GM19463 (cell line): ENCODE data around the gene CHI3L2.
A peak's percentile ranks its signal among the peaks of the same experiment; 100 is the strongest.

Source experiments
- ATAC-seq: cut with Tn5 transposase; IDR thresholded peaks from one replicate; pipeline ENCODE4 v1.9.1; 2021; ENCODE audit warnings: mild to moderate bottlenecking, moderate library complexity; ENCODE audit not compliant: unreplicated experiment

CHI3L2 gene

DNA sequence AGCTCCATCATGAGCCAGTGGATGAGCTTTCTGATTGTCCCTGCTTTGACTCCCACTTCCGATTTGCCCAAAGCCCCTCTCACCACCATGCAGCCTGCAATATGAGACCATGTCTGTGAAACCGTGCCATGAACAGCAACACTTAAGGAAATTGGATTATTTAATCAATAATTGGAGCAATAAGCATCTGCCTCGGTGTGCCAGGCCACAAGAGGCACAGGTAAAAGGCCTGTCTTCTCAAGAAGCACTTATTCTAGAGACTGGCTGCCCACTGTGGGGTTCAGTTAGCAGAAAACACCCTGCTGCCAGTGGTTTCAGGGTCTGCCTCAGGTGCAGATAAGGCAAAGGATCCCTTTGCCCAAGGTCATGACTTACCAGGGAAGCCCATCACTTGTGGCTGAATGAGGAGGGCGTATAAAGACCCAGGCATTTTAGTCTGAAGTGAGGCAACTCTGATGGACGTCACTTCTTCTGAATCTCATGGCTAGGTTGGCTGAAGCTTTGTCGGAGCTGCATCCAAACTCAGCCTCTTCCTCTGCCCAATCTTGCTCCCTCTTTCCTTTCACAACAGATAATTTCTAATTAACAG, 7.1 kb upstream of the CHI3L2 start:
- ATAC-seq = no peak

DNA sequence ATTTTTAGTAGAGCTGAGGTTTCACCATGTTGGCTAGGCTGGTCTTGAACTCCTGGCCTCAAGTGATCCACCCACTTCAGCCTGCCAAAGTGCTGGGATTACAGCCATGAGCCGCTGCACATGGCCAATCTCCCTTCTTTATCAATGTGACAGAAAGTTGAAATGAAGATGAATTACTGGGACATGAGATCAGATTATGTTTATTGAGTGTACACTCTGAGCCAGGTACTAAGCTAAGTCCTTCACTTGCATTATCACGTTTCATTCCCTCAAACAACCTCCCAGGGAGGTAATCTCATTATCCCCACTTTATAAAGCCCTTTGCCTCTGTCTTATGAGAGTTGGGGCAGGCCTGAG, 6.3 kb upstream of the CHI3L2 start:
- no peak for ATAC-seq

DNA sequence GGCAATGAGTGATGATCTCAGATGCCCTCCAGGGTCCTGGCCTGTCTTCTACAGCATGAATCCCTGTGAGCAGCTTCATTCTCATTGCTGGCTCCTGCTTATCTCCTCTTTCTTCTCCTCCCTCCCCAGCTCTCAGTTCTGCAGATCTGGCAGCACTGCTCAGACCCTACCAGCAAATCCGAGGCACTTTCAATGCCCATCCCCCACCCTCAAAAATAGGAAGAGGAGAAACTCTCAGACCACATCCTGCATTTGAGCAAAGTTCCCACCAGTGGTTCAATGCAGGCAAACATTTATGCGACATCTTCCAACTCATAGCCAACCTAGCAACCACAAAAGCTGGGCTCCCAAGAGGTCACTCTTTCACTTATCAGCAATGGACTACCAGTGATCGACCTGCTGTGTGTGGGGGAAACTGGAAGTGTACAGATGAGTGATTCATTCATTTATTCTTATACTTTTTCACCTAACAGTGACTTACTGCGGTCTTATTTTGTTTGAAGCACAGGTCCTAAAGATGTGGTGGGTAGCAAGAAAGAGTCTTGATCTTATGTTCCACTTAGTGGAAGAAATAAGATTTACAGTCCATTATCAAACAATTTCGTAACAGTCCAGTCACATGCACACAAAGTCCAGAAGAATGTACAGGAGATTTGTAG, 5.8 kb upstream of the CHI3L2 start:
- peak; percentile 62 for ATAC-seq

DNA sequence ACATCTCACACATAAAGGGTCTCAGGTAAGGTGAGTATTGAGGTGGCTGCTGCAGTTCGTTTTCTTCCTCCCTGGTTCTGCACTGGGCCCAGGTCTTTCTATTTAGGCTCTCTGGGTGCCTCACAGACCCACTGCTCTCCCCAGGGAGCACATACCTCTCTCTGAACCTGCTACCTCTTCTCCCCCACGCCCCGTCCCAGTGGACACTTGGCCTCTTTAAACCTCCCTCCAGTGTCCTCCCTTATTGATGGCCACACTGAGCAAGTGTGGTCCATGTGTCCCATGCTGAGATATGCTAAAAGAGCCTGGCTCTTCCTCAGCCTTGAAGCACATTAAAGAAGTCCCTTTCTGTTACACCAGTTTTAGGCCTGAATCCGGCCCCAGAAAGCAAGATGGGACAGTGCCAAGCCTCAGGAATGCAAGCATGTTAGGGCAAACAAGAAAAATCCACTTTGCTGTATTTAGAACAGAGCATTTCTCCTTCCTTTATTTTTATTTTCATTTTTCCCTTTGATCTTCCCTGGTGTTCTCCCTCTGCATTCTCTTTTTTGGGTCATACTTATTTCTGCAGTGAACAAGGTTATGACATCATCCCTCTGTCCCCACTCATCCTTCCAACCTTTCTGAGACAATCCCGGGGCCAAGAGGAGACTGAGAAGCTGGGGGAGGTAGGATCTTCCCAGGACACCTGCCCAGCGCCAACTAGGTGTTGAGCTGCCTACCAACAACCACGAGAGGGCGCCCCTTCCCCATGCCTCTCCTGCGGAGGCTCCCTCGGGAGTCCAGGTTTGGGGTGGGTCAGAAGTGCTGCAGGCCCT, 5.0 kb upstream of the CHI3L2 start:
- ATAC-seq = no peak

DNA sequence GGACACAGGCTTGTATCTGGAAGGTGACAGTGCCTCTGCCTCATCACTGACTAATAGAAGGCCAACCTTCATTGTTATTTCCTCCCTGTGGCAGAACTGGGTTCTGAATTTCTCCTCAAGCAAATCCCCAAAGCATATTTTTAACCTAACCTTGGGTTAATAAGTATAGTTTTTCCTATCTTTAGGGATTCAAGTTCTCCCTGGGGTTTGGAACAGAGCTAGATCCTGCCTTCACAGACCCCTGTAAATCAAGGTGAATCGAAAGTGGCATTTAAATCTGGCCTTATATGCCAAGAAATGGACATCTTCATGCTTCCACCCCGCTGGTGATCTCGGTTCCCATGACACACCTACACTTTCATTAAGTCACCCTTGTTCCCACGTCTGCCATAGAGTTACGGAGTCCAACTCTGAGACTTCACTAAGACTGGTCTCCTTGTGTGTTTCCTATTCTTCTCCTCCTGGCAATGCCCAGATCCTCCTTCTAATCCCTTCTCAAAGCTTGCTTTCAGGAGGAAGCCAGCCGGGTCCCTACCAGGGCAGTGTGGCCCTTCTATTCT, 4.3 kb upstream of the CHI3L2 start:
- no peak for ATAC-seq

DNA sequence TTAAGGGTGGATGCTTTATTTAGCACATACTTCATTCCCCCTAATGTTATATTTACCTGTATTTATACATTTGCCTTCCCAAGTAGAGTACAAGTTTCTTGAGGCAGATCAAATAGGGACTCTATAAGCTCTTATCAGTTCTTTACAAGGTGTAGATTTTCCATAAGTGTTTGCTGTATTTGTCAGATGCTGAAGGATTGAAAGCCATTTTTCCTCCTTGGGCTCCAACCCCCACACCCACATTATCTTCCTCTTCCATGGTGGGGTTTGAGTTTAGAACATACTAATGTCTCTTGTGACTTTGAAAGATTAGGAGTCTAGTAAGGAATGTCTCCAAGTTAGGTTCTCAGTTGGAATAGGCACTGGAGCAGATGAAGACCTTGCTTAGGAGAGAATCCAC, 2.4 kb upstream of the CHI3L2 start:
- ATAC-seq = no peak

DNA sequence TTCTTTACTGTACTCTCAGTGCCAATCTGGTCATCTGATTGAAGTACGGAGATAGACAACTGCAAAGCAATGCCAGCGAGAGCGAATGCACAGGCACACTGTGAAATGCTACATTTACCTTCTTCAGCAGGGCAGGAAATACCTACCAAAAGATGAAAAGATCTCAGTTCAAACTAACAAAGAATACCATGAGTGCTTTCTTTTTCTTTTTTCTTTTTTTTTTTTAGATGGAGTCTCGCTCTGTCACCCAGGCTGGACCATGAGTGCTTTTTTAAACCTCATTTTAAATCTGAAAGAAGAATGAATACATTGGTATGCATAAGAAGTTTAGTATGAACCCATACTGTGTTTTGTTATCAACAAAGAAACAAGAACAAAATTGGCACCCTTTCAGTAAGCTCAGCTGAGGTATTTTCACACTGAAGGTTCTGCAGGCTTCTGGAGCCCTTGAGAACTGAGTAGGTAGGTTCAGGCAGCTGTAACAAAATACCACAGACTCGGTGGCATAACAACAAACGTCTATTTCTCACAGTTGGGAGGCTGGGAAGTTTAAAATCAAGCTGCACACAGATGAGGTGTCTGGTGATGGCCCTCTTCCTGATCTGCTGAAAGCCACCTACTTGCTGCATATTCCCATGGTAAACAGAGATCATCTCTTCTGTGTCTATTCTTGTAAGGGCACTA, 1.7 kb upstream of the CHI3L2 start:
- ATAC-seq = no peak

DNA sequence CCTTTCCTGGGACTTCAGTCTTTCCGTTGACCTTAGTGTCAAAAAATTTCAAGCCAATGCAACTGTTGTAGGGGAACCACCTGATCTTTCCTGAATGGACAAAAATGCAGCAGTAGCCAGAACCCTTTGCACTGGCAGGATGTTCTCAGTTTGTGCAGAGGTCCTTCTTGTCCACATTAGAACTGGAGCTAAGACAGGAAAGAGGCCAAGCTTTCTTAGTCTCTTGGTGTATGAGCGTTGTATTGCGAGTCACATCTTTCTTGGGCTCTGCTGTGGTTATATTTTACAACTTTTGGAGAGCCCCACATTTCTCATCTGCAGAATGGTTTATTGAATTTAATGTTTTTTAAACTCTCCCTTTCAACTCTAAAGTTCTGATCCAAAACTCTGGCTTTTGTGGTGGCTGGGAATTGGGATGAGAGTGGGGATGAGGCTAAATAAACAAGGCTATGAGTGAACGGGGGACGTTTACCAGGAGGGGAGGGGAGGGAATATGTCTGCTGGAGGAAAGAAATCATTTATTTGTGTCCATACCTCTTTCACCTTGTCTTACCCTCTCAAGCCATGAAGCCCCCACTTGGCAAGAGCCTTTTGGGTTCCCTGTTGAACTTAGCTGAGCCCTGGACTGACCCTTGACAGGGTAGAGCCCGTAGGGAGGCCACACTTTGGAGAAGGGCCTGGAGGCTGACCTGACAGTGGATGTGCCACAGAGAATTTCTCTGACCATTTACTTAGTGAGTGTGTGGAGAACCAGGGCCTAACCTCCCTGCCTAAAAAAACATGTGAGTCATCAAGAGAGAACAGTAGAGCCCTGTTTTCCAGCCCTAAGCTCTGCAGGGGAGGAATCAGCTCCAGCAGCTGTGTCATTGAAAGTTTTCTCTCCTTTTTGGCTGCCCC, 586 bp downstream of the CHI3L2 start:
- no peak for ATAC-seq

DNA sequence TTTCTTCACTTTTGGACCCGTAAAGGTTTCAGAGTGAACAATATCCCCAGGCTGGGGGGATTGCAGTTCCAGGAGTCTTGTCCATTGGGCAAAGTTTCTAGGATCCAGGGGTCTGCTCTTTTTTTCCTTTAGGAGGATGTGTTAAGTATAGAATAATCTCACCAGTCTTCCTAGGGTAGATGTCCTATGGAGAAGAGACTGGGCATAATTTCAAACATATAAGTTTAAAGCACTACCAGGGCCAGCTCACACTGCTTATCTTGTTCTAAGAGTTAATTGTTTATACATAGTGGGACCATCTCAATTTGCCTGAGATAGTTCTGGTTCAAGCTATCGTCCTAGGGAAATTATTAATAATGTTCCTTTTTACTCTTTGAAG, 1.2 kb downstream of the CHI3L2 start:
- no peak for ATAC-seq

DNA sequence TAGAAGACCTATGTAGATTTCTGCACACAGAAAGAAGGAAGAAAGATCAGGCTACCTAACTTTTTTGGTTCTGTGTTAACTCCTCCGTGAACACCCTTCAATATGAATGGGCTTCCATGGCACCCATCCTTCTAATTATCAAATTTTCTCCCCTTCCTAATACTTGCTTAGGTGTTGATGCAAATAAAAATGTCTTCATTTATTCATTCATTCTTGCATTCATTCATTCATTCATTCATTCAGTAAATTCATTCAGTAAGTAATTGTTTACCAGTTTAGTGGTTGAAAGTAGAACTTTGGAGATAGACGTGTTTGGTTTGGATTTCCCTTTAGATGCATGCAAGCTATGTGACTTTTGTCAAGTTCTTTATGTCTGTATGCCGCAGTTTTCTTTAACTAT, 4.6 kb downstream of the CHI3L2 start:
- ATAC-seq = no peak

DNA sequence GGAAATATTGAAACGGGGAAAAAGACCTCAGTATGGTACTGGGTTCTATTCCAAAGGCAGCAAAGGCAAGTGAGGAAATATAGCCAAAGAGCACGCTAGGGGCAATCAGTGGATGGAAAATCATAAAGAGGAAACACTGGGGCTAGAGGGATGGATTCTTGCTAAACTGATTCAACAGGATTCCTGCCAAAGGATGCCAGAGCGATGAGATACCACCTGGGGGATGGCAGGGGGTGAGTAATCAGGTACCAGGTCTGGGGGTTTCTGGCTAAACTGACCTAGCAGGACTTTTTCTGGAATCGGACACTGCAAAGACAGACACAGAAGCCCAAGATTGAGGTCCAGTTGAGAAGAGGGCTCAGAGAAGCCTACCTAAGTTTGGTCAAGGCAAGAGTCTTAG, 6.7 kb downstream of the CHI3L2 start:
- no peak for ATAC-seq

DNA sequence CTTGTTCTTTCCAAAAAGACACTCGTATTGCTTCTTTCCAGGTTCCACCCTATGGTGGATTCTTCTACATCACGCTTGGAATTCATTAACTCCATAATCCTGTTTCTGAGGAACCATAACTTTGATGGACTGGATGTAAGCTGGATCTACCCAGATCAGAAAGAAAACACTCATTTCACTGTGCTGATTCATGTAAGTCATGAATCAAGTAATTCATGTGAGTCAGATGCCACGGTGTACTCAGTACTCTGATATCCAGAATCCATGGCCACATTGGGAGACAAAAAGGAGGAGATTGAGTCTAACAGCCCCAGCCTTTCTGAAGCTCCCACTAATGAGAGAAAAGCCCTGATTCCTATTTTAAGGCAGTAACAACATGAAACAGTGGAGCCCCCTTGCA, 7.4 kb downstream of the CHI3L2 start:
- no peak for ATAC-seq

DNA sequence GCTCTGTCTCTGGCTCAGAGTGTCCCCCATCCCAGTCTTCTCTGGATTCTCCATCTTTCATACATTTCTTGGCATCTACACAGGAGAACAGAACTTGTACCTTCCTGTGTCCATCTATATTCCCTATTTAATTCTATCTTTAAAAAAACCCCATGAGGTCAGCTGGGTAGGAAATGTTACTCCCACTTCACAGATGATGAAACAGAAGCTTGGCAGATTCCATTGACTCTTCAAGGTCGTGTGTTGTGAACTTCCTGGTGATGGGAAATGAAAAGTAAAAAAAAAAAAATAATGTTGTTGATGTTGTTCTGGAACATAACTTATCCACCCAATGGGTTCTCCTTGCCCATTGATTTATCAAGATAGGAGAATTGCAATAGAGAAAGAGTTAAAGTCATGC, 8.9 kb downstream of the CHI3L2 start:
- ATAC-seq = no peak

DNA sequence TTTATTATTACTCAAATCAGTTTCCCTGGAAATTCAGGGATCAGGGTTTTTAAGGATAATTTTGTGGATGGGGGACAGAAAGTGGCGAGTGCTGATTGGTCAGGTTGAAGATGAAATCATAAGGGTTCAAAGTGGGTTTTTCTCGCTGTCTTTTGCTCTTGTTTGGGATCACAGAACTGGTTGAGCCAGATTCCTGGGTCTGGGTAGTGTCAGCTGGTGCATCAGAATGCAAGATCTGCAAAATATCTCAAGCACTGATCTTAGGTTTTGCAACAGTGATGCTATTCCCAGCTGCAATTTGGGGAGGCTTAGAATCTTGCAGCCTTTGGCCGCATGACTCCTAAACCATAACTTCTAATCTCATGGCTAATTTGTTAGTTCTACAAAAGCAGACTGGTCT, 9.3 kb downstream of the CHI3L2 start:
- ATAC-seq = no peak

DNA sequence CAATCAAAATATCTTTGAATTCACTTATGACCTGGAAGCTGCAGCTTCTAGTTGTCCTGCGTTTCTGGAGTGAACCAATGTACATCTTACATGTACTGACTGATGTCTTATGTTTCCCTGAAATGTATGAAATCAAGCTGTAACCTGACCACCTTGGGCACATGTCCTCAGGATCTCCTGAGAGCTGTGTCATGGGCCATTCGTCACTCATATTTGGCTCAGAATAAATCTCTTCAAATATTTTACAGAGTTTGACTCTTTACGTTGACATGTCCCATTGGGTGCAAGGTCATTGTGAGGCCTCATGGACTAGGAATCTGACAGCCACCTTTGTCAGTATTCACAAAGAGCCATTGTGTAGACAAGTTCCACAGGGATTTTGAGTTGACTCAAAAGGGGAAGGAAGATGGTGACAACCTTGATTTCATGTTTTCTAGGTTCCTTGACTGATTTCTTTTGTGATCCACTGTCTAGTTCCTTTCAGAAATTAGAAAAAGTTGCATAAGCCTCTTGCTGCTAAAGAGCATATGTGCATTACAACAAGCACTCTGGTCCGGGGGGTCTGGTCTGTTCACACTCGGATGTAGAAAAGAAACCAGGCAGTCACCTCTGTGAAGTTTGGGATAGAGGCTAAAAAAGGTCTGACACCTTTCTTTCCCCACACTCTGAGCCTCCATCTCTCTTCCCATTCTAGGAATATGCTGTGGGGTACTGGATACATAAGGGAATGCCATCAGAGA, 10.7 kb downstream of the CHI3L2 start:
- ATAC-seq = no peak

DNA sequence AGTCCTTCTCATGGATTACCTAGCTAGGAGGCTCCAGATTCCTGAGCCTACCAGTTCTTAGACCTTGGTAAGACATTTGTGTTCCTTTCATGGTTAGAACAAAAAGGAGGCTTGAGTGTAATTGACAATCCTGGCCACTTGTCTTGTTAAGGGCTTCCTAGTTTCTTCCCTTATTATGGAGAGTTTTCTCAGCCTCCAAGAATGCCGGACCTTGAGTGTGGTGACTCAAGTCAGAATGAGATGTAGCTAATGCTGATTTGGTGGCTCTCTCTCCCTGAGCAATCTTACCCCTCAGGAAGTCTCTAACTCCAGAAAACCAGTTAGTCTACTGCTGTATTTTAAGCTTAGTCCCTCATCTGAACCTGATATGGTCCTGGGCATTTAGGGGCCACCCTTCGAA, 14.3 kb downstream of the CHI3L2 start:
- ATAC-seq = no peak

DNA sequence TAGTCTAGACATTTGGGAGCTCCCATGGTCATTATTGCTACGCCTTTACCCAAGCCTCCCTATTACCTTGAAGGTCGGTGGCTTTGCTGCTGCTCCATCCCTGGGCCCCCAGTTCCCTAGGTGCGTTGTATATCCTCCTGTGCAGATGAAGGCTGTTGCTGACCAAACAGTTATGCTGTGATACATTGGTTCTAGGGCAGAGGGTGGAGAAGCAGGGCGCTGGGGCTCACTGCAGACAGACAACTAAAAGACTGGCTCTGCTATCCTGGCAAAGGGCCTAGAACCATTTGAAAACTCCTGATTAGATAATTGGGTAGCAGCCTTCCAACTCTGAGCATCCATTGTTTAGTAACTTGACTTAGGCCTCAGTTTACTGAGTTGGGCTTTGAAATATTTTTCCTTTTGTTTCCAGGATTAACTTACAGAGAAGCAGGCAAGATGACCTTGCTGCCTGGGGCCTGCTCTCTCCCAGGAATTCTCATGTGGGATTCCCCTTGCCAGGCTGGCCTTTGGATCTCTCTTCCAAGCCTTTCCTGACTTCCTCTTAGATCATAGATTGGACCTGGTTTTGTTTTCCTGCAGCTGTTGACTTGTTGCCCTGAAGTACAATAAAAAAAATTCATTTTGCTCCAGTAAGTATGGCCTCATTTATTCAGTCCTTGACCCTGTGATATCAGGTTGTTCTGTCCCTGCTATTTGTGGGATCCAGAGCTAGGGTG, 15.5 kb downstream of the CHI3L2 start:
- no peak for ATAC-seq

DNA sequence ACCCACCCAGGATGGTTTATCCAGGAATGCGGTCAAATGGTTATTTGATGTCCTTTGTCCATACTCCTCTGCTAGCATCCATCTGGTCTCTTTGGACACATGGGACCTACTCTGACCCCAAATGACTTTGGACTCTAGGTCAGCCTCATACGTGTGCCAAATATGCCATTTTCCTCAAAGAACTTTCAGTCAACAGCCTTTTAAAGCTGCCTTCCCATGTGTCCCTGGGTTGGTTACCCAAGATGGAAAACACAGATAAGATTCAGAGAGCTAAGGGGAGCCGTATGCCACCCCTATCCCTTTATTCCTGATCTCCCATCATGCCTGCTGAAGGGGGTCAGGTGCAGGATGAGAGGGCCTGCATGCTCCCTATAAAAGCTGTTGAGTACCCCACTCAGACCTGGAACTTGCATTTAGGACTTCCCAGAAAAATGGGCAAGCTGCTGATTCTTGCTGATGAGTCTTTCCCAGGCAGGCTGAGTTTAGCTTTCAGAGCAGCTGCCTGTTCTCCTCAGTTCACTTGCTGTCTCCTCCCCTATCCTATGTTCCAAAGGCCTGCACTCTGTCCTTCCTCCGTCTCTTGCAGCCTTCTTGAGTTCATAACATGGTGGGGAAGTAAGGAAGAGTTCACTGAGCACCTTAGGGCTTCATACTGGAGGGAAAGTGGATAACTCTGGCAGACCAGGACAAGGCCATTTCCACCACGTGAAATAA, 19.8 kb downstream of the CHI3L2 start:
- ATAC-seq = no peak

DNA sequence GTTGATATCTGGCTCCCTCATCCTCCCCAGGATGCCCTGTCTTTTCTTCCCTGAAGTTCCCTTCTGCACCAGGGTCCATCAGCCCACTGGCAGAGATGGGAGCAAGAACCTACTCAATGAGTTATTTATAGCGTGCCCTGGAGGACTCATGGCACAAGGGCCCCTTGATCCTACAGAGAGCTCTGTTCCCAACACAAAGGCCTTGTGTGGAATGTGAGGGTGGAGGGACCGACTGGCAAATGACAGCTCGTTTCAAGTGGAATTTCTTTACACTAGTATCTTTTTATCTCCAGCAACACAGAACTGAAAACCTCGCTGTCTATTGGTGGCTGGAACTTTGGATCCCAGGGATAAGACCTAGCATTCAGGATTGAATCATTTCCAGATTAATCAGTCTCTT, 22.4 kb downstream of the CHI3L2 start:
- ATAC-seq = no peak
